Activated CD4-positive, alpha-beta T cell treated with anti-CD3 and anti-CD28 coated beads, Interleukin-2, Interleukin-4, amounts not matched to agents 100 ng/mL and 50 ng/mL, durations not matched to agents 16 hours and 8 hours (primary cell): Measurements from ENCODE around the gene HNRNPR.

Experiments used
- DNase-seq: peaks from one replicate; pipeline ENCODE4 v3.0.0-alpha.2; 2020; ENCODE audit warnings: low spot score

The HNRNPR gene

DNA sequence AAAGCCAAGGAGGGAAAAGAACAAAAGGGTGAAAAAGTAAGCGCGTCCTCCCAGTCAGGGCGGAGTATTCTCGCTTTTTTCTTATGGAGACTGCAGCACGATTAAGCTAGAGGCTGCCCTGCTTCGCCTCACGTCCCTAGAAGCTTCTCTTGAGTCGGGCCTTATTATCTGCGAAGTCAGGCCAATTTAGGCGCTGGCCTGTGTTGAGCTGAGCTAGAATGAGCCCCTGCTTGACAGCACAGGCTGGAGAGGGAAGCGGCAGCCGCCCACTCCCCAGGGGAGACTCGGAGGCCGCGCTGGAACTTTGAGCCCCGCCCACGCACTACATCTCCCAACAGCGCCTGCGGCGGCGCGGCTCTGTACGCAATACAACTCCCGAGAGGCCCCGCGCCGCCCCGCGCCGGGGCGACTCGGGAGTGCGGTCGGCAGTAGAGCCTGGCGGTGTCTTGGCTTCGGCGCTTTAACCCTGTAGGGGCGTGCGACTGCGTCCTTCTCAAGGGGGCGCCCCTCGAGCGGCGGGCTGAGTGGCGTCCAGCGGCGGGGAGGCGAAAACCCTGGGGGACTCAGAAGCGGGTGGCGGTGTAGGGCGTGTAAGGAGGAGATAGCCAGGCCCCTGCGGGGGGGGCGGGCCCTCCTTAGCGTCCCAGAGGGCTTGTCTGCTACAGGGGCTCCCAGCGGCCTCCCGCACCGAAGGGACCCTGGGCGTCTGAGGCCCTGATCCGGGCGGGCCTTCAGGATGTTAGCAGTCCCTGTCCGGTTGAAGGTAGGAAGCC, 24.7 kb upstream of the HNRNPR start:
- DNase-seq: peak; percentile 87

DNA sequence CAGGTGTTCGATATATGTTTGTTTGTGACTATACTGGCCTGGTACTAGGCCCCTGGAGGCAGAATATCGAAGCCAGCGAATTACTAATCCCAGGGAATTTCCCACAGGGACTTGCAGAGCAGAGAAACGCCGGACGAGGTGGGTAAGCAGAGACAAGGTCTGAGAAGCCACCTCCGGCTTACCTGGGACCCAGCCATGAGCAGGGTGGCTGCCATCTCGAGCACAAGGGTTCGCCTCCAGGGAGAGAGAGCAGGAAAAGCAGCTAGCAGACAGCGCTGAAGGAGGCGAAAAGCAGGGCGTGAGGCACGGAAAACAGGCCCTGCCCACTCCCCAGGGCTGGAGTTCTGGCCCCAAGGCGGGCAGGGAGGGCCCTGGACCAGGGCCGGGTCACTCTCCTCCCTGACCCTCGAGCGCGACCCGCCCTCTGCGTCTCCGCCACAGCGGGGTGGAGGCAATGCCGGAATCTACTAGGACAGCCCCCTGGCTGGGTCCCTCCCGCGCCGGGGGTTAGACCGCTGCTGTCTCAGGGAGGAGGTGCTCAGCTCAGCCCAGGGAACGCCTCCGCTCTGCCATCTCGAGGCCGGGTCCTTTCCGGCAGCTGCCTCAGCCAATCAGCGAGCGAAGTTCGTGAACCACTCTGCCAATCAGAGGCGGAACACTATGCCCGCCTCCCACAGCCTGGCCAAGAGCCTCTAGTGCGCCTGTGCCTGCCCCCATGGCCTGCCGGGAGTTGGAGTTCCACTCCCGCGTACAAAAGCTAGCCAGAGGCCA, 23.9 kb upstream of the HNRNPR start:
- DNase-seq: peak; percentile 99

DNA sequence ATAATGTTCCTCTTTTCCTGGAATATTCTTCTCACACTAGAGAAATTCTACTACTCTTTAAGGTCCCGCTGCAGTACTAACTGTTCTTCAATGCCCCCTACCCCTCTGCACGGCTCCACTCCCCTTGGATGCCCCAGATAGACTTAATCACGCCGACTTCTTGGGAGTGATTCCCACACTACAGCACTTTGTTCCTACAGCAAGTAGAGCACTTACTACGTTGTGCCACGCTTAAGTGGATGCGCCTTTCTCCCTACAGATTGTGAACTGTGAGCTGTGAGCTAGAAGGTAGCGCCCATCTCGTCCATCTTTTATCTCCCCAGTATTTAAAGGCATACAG, 23.3 kb upstream of the HNRNPR start:
- DNase-seq: no peak

DNA sequence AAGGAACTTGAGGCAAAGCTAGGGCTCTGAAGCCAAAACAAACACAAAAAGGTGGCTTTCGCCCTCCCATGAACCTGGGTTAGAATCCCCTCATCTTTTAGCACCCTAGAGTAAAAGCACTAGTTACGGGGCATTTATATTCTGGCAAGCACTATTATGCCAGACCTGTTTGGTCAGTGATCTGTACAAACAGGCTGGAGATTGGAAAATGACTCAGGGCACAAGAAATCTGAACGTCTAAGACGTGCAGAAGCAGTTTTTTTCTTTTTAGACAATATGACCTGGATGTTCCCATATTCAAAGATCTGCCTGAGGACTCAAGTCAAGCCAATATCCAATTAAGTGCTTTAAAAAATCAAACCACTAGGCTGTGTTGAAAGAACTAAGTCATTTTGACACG, 22.5 kb upstream of the HNRNPR start:
- DNase-seq: no peak

DNA sequence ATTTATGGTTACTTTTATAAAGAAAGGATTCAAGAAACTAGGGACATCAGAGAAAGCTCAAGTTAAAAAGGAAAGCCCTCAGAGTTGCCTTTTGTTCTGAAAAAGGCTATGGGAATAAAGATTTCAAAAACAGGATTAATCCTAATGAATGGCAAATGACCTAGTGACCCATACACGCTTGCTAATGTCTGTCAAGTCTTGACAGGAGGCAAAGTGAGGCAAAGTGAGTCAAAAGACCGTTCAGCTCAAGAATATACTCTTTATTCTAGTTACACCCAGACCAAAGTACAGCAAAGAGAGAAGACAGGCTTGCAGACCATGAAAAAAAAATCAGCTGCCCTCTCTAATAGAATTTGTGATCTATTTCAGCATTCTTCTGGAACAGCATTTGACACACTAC, 22.1 kb upstream of the HNRNPR start:
- no peak for DNase-seq

DNA sequence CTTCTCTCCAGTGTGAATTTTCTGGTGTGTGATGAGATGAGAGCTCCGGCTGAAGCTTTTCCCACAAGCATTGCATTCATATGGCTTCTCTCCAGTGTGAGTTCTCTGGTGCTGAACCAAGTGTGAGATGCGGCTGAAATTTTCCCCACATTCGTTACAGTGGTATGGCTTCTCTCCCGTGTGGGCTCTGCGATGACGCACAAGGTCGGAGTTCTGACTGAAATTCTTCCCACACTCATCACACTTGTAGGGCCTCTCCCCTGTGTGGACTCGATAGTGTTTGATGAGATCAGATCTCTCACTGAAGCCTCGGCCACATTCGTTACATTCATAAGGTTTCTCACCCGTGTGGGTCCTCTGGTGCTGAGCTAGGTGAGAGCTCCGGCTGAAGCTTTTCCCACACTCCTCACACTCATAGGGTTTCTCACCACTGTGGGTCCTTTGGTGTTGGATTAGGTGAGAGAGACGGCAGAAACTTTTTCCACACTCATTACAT, 18.2 kb upstream of the HNRNPR start:
- no peak for DNase-seq

DNA sequence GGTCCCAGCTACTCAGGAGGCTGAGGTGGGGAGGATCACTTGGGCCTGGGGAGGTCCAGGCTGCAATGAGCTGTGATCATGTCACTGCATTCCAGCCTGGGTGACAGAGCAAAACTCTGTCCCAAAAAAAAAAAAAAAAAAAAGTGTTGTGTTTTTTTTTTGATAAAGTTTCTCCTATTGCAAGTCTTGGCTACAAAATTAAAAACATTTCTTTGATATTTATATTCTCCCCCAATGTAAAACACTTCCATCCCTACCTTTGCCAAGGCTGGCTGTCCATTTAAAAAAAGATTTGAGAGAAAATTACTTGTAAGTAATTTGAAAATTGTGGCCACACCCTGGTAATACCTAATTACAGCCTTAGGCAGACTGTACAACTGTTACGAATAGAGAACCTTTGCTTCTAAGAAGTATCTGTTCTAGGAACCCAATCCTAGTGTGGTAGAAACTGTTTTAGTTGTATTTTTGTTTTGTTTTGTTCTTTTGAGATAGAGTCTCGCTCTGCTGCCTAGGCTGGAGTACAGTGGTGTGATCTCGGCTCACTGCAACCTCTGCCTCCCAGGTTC, 14.3 kb upstream of the HNRNPR start:
- DNase-seq: no peak

DNA sequence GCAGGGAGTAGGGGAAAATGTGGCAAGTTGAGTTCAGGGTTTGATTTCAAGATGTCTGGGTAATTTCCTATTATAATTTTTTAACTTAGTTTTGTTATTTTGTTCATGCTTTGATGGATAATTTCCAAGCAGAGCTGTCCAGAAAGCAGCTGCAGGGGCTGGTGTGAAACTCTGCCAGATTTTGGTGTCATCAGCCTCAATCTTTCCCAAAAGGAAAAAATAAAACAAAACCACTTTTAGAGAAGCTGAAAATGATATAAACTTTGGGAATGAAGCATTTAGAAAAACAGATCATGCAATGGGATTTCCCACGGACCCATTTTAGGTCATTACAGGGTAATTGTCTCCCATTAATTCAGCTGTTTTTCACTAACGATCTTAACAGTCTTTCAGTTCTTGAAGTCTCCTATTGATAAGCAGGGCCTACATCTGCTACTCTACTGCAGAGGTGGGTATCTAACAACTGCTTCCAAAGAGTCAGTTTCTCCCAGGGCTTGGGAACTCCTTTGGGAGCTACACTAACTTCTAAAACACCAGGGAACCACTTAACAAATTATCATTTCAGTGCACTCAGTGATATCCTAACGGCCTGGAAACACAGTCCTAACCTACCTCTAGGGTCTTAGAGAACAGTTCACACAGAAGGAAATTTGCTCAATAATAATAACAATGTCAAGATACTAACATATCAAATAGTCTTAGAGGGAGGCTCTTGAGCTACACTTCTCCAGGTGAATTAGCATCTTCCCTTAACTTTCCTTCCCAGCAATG, 13.2 kb upstream of the HNRNPR start:
- DNase-seq: no peak

DNA sequence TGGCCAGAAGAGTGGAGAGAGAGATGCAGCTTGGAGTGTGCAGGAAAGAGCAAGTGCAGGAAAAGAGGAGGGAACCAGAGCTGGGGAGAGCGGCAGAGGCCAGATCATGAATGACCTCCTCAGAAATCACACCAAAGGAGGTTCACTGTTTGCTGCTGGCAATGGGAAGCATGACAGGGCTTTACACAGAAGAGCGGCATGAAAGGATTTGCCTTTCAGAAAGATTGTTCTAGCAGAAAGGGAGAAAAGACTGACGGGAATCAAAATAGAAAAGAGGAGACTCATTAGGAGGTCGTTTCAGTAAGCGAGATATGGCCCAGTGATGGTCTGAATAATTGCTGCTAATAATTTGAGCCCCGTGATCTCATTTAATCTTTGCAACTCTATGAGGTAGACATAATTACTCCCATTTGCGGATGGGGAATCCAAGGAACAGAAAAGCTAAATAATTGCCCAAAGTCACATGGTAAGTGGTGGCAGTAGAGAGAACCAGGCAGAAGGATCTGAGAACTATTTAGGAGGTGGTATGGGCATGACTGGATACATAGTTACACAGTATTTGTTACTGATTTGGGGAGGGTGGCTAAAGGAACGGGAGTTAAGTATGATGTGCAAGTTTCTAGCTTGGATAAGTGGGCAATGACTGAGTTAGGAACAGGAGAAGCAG, 12.5 kb upstream of the HNRNPR start:
- no peak for DNase-seq

DNA sequence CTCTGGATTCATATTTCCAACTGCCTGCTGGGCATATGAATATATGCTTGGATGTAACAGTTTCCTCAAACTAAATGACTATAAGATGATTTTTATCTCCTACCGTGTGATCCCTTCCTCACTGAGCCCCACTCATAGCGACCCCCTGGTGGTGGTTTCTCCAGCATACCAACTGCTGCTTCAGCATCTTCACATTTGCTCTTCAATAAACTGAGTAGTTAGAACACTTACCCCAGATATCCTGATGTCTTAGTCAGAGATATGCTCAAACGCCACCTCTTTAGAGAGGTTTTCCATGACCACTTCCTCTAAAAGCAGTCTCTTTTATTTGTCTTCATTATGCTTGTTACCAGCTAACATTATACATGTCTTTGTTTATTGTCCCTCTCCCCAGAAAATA, 10.2 kb upstream of the HNRNPR start:
- DNase-seq: no peak

DNA sequence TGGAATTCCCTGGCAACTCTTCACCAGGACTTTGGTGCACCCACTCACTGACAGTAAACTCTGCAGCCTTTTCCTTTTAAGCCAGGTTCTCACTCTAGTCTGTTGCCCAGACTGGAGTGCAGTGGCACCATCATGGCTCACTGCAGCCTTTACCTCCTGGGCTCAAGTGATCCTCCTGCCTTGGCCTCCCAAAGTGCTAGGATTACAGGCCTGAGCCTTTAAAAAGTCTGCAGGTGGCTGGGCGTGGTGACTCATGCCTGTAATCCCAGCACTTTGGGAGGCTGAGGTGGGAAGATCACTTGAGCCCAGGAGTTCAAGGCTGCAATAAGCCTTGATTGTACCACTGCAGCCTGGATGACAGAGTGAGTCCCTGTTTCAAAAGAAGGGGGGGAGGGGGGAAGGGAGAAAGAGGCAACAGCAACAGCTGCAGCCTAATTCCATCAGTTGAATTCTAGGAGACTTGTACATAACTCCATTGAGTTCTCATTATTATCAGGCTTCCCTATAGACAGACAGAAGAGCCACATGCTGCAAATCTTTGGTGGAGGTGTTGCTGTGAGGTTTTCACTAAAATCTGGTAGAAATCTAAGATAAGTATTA, 8.1 kb upstream of the HNRNPR start:
- DNase-seq: no peak

DNA sequence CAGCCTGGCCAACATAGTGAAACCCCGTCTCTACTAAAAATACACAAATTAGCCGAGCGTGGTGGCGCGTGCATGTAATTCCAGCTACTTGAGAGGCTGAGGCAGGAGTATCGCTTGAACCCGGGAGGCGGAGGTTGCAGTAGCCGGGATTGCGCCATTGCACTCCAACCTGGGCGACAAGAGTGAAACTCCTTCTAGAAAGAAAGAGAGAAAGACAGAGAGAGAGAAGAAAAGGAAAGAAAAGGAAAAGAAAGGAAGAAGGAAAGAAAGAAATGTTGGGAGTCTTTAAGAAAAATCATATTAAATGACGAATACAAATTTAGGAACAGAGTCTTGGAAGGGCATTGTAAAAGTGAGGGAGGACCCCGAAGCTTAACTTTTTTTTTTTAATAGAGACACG, 1.8 kb upstream of the HNRNPR start:
- DNase-seq: no peak

DNA sequence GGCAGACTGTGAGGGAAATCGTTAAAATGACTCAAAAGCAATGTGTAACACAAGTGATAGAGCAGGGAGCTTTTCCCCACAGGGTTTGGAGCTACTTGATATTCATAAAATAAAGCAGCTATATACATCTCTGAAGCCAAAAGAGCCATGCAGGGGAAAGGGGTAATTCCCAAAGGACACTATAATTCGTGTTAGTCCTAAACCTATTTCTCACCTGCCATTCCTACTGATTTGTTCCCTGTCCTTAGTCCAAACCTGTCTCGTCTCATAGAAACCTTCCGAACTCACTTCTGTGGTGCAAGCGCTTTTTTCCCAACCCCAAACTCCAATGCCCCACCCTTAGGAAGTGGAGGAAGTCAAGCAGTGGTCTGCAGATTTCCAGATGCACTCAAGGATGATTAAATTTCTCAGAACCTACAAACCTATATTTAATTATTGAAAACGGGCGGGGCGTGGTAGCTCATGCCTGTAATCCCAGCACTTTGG, 946 bp upstream of the HNRNPR start:
- no peak for DNase-seq

DNA sequence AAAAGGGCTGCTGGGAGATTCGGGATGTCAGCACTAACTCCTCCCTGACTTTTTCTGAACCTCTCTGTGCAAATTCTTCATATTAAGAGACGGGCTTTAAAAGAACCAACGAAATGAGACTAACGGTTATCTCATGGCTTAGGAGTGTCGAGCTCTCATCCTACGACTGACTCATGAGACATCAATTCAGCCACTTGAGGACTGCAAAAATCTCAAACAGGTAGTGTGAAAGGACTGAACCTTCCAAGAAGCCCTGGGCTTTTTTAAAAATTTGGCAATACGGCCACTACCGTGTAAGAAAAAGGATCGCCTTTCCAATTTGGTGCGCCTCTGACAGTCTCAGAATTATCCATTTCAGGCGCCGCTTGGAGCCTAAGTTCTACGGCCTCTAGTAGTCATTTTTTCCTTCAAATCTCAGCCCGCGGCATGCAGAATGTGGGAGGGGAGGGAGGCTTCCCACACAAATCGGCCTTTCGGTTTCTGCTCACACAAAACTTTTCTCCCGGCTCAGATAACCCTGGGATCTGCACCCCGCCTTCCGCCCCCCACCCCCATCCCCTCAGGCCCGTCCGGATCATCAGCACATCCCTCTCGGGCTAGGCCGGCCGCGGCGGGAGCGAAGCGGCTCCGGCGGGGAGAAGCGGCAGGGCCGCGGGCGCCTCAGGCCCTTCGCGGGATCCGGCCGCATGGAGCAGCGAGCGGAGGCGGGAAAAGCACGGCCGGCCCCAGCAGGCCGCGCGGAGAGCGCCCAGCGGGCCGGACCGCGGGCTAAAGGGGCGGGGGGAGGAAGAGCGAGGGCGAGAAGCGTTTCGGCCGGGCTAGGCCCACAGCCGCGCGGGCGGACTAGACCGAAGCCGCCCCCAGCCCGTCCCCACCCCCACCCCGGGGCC, 618 bp downstream of the HNRNPR start:
- peak; percentile 51 for DNase-seq

DNA sequence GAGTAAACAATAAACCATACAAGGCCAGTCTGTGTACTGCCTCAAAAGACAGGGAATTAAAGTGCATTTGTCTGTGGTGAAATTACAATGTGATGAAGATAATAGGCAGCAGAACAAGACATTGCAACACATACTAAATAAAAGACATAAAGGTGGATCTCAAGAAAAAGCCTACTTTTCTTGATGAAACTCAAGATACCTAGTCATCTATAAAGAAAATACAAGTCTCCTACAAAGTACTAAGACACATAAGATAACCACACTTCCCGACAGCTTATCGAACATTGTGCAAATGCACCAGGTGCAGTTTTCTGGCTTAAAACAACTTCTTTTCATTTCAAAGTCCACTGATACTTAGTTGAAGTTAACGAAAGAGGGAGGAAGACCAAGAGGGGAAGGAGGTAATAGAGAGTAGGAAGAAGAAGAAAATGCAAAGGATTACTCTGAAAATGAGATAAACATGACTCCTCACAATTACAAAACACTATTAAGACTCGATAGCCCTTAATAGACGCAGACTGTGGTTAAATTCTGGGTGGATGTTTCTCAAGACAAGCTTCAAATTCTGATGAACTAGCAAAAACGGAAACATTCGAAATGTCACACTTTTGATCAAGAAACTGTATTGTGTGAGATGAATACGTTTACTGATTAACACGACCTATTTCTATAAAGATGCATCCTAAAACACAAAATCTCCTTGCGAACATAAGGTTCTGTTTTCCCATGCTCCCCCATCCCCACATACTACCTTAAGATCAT, 2.0 kb downstream of the HNRNPR start:
- no peak for DNase-seq

DNA sequence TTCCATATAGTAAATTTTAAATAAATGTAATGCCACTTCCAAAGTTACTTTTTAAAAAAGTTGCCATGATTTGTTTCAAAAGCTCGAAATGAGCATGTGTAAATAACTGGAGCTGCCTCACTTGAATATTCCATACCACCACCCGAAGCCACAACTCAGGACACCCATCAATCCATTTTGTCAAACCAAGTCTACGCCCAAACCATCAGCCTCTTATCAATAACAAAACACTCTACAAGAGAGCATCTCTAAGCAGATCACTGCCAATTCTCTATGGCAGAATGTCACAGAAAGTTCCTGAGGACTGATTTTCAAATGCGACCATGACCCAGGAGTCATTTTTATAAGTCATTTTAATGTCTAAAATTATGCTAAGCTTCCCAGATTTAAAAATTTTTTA, 4.5 kb downstream of the HNRNPR start:
- no peak for DNase-seq

DNA sequence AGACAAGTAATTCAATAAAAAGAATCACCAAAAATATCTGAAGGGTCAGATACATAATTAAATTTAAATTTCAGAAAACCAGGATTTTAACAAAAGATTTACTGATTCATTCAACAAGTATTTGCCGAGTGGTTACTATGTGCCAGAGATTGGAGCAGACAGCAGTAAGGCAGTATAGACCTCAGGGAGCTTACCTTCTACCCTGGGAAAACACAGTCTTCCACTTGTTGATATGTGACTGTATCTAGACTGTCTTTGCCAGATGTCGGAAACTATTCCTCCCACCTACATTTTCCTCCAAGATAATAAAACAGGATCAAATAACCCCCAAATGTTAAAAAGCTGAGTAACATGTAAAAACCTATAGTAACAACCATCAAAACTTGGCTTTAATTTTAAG, 6.2 kb downstream of the HNRNPR start:
- no peak for DNase-seq

DNA sequence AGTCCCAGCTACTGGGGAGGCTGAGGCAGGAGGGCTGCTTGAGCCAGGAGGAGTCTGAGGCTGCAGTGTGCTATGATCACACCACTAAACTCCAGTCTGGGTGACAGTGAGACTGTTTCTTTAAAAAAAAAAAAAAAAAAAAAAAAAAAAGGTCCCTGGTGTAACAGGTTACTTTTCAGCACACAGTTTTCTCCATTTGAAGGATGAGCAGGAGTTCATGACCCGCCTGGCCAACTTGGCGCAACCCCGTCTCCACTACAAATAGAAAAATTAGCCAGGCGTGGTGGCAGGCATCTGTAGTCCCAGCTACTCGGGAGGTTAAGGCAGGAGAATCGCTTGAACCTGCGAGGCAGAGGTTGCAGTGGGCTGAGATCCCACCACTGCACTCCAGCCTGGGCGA, 12.4 kb downstream of the HNRNPR start:
- no peak for DNase-seq

DNA sequence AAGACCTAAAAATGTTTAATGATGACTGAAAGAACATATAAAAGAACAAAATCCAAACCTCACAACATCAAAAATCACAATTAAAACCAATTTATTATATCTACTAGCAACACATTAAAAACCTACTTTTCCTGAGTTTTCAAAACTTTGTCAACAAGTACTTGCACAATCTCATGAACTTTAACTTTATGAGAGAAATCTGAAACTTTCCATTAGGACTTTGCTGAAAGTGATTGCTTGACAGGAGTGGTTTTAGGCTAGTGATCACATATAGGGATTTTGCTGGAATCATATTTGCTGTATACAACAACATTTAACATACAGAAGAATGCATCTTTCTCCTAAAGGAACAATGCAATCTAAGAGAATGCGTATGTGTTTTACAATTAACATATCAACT, 13.2 kb downstream of the HNRNPR start:
- no peak for DNase-seq

DNA sequence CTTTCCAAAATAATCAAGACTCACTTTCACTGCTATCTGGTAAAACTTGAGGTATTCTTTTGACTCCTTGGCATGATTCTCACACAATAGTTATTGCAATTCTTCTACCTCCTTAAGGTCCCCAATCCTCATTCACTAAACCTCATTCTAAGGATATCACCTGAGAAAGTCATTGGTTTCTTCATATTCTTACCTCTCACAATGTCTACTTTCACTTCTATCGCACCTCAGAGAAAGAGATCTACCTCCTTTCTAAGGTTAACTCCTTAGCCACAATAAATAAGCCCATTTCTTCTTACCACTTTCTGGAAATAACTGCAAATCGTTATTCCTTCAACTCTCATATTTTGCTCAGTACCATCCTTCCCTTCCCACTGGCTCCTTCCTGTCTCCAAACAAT, 18.7 kb downstream of the HNRNPR start:
- no peak for DNase-seq
